Measurements from ENCODE around the gene PCDHGC5. TPM values are rescaled to one million over a fixed set of nuclear protein-coding genes. Genes with fewer than 3 reads are reported as not detected.

The PCDHGC5 gene
- total RNA-seq, 1 donor, result 0.27 TPM

- no peak for DNase-seq (ENCODE audit: low read depth in 2 of 3, low spot score in 2 of 3)
Measured at GRCh38 chr5:141490271-141490670, 1.4 kb downstream of the PCDHGC5 start.

GRCh38 chr5:141490771-141491170 lies 1.9 kb downstream of the PCDHGC5 start:
- no peak for DNase-seq (ENCODE audit: low read depth in 2 of 3, low spot score in 2 of 3)

GRCh38 chr5:141491323-141492167 lies 2.7 kb downstream of the PCDHGC5 start:
- no peak for DNase-seq (ENCODE audit: low read depth in 2 of 3, low spot score in 2 of 3)

- DNase-seq (ENCODE audit: low read depth in 2 of 3, low spot score in 2 of 3), result peak in 1 of 3 donors; percentile 50
Measured at GRCh38 chr5:141492168-141492885, 3.4 kb downstream of the PCDHGC5 start.

GRCh38 chr5:141493500-141494422 lies 4.9 kb downstream of the PCDHGC5 start:
- DNase-seq (ENCODE audit: low read depth in 2 of 3, low spot score in 2 of 3), result no peak

GRCh38 chr5:141494761-141495452 lies 6.0 kb downstream of the PCDHGC5 start:
- DNase-seq (ENCODE audit: low read depth in 2 of 3, low spot score in 2 of 3), result no peak

- no peak for DNase-seq (ENCODE audit: low read depth in 2 of 3, low spot score in 2 of 3)
Measured at GRCh38 chr5:141495453-141495811, 6.6 kb downstream of the PCDHGC5 start.

- DNase-seq (ENCODE audit: low read depth in 2 of 3, low spot score in 2 of 3), result no peak
Measured at GRCh38 chr5:141496038-141496437, 7.2 kb downstream of the PCDHGC5 start.

- no peak for DNase-seq (ENCODE audit: low read depth in 2 of 3, low spot score in 2 of 3)
Measured at GRCh38 chr5:141501761-141502160, 12.9 kb downstream of the PCDHGC5 start.

- DNase-seq (ENCODE audit: low read depth in 2 of 3, low spot score in 2 of 3), result no peak
Measured at GRCh38 chr5:141503681-141504080, 14.8 kb downstream of the PCDHGC5 start.

GRCh38 chr5:141504216-141504615 lies 15.3 kb downstream of the PCDHGC5 start:
- DNase-seq (ENCODE audit: low read depth in 2 of 3, low spot score in 2 of 3), result no peak

- DNase-seq (ENCODE audit: low read depth in 2 of 3, low spot score in 2 of 3), result no peak
Measured at GRCh38 chr5:141506381-141507155, 17.7 kb downstream of the PCDHGC5 start.

- DNase-seq (ENCODE audit: low read depth in 2 of 3, low spot score in 2 of 3), result no peak
Measured at GRCh38 chr5:141507387-141508091, 18.7 kb downstream of the PCDHGC5 start.

- no peak for DNase-seq (ENCODE audit: low read depth in 2 of 3, low spot score in 2 of 3)
Measured at GRCh38 chr5:141508440-141508797, 19.5 kb downstream of the PCDHGC5 start.

GRCh38 chr5:141508798-141509611 lies 20.1 kb downstream of the PCDHGC5 start:
- no peak for DNase-seq (ENCODE audit: low read depth in 2 of 3, low spot score in 2 of 3)

GRCh38 chr5:141510160-141510559 lies 21.3 kb downstream of the PCDHGC5 start:
- no peak for DNase-seq (ENCODE audit: low read depth in 2 of 3, low spot score in 2 of 3)

GRCh38 chr5:141510850-141511601 lies 22.1 kb downstream of the PCDHGC5 start:
- DNase-seq (ENCODE audit: low read depth in 2 of 3, low spot score in 2 of 3), result no peak
